K562 (cell line): ENCODE results near the gene ADGRF5. TPM values are rescaled to one million over a fixed set of nuclear protein-coding genes. Genes with fewer than 3 reads are reported as not detected.

Experiments used
- ATAC-seq: fragments of 200-7000 bp; cut with Tn5 transposase; 3 replicates; pipeline ENCODE4 v1.9.1; 2020; ENCODE audit warnings: moderate library complexity
- BruUV-seq: library from RNA; stranded (reverse); fragments of 400-500 nt; replicated peaks from 2 replicates; lab custom pipeline; 2021; lab: Mats Ljungman, UMichigan
- CTCF ChIA-PET: fragments of 300-600 bp; formaldehyde crosslinking; extraction: SDS; loops from one replicate; lab custom pipeline; 2021; ENCODE audit warnings: low intra/inter-chr PET ratio; lab: Yijun Ruan, JAX
- POLR2A ChIA-PET: fragments of 300-600, 350-650 bp; sonication (Branson Sonifier 250); formaldehyde crosslinking; extraction: SDS; loops from one replicate; lab custom pipeline; 2021; ENCODE audit warnings: antibody characterized with exemption, inconsistent platforms; lab: Yijun Ruan, JAX
- DNase-seq, 4 experiments: peaks; one replicate each; pipeline versions ENCODE4 v3.0.0 to v3.0.0-alpha.2; 2011 to 2018; ENCODE audit warnings: low spot score in 3 of 4, mixed read lengths in 3 of 4; ENCODE audit errors: extremely low read depth in 1 of 4
- FAIRE-seq: peaks from 2 replicates; lab custom pipeline; 2011; peaks lifted over from hg19 to GRCh38; lab: Jason Lieb, UNC
- H2AFZ ChIP-seq: 2 replicates; pipeline ENCODE4 v1.6.0; 2011; ENCODE audit warnings: low read depth, low read length, control low read depth, inconsistent platforms
- H3K27ac ChIP-seq: fragments of 200-600 bp; 3 replicates; pipeline ENCODE4 v1.8.0; 2011; ENCODE audit warnings: low read depth, mild to moderate bottlenecking, control low read depth, inconsistent platforms, low read length, moderate library complexity, mixed read lengths; ENCODE audit errors: extremely low read depth
- H3K27me3 ChIP-seq, 2 experiments: fragments of 300-600 bp in 1 of 2; 2 replicates in 1 of 2; 3 replicates in 1 of 2; pipeline versions ENCODE4 v1.6.0 to v1.8.0; 2011; ENCODE audit warnings: inconsistent platforms in 2 of 2, low read length in 2 of 2, mild to moderate bottlenecking in 1 of 2, mixed read lengths in 1 of 2, moderate library complexity in 1 of 2; ENCODE audit not compliant: control insufficient read depth in 2 of 2, insufficient read depth in 2 of 2
- H3K36me3 ChIP-seq: fragments of 300-600 bp; 3 replicates; pipeline ENCODE4 v1.8.0; 2011; ENCODE audit warnings: mild to moderate bottlenecking, low read length, inconsistent platforms; ENCODE audit not compliant: control insufficient read depth, insufficient read depth
- H3K4me1 ChIP-seq, 2 experiments: fragments of 200-600 bp in 1 of 2; replicated peaks in 1 of 2; 2 replicates in 1 of 2; 3 replicates in 1 of 2; pipeline versions ENCODE4 v1.5.1 to v1.8.0; 2011; ENCODE audit warnings: inconsistent platforms in 2 of 2, low read length in 2 of 2, mild to moderate bottlenecking in 1 of 2, mixed read lengths in 1 of 2, moderate library complexity in 1 of 2; ENCODE audit not compliant: control insufficient read depth in 2 of 2, insufficient read depth in 2 of 2
- H3K4me2 ChIP-seq: 2 replicates; pipeline ENCODE4 v1.6.1; 2011; ENCODE audit warnings: low read length, control low read depth, inconsistent platforms, mixed read lengths; ENCODE audit not compliant: insufficient read depth
- H3K4me3 ChIP-seq: fragments of 200-600 bp; sonication (generic), shearing (Covaris generic); 2 replicates; pipeline ENCODE4 v1.5.1; 2016; ENCODE audit warnings: control low read depth, inconsistent platforms
- H3K79me2 ChIP-seq: fragments of 200-600 bp; 3 replicates; pipeline ENCODE4 v1.8.0; 2011; ENCODE audit warnings: low read length, inconsistent platforms; ENCODE audit not compliant: control insufficient read depth, insufficient read depth
- H3K9ac ChIP-seq, 2 experiments: 2 replicates each; pipeline versions ENCODE4 v1.6.0 to v1.6.1; 2011; ENCODE audit warnings: low read depth in 2 of 2, low read length in 2 of 2, control low read depth in 1 of 2, inconsistent platforms in 1 of 2, mild to moderate bottlenecking in 1 of 2, mixed read lengths in 1 of 2; ENCODE audit not compliant: insufficient read depth in 1 of 2
- H3K9me1 ChIP-seq: one replicate; pipeline ENCODE4 v1.6.0; 2011; ENCODE audit warnings: inconsistent platforms, mild to moderate bottlenecking, low read length, moderate library complexity; ENCODE audit not compliant: control insufficient read depth, insufficient read depth
- H3K9me3 ChIP-seq: replicated peaks from 2 replicates; pipeline ENCODE4 v1.5.1; 2011; ENCODE audit warnings: low read depth, low read length, inconsistent platforms; ENCODE audit not compliant: control insufficient read depth, insufficient read depth
- H4K20me1 ChIP-seq: replicated peaks from 2 replicates; pipeline ENCODE4 v1.6.1; 2011; ENCODE audit warnings: low read length, inconsistent platforms, mixed read lengths; ENCODE audit not compliant: control insufficient read depth, insufficient read depth
- ARID3A ChIP-seq: IDR thresholded peaks from 2 replicates; pipeline ENCODE4 v1.6.1; 2012; ENCODE audit warnings: low read depth, low read length, improper control_type of control experiment, borderline replicate concordance
- BRD9 ChIP-seq: fragments of 450-650 bp; IDR thresholded peaks from 2 replicates; pipeline ENCODE4 v1.6.1; 2018; ENCODE audit warnings: low read depth; ENCODE audit not compliant: partially characterized antibody
- CBX5 ChIP-seq: IDR thresholded peaks from 2 replicates; pipeline ENCODE4 v1.6.1; 2014; ENCODE audit warnings: low read depth, borderline replicate concordance
- CCNT2 ChIP-seq: IDR thresholded peaks from 2 replicates; pipeline ENCODE4 v1.6.1; 2011; ENCODE audit warnings: borderline replicate concordance, low read depth, mild to moderate bottlenecking, moderate library complexity, mixed read lengths, low read length; ENCODE audit not compliant: insufficient read length; ENCODE audit errors: extremely low read depth
- DIDO1 ChIP-seq: fragments of 450-650 bp; IDR thresholded peaks from 2 replicates; pipeline ENCODE4 v1.6.1; 2016; ENCODE audit warnings: low read depth, missing biosample characterization, missing genetic modification characterization
- HDAC3 ChIP-seq: fragments of 450-650 bp; IDR thresholded peaks from 2 replicates; pipeline ENCODE4 v1.6.1; 2018; ENCODE audit warnings: borderline replicate concordance, mild to moderate bottlenecking, moderate library complexity; ENCODE audit not compliant: partially characterized antibody
- KDM2B ChIP-seq: fragments of 250-450 bp; sonication (Bioruptor Pico); IDR thresholded peaks from 2 replicates; pipeline ENCODE4 v1.8.0; 2021; ENCODE audit warnings: mild to moderate bottlenecking, moderate library complexity
- MAZ ChIP-seq, 2 experiments: fragments of 450-650 bp in 1 of 2; sonication (generic) in 1 of 2; formaldehyde crosslinking; IDR thresholded peaks in 1 of 2; conservative IDR thresholded peaks in 1 of 2; 2 replicates each; pipeline versions ENCODE4 v1.4.0 to v1.5.0; 2020; ENCODE audit warnings: mild to moderate bottlenecking in 1 of 2, missing genetic modification reagents in 1 of 2
- MCM3 ChIP-seq: fragments of 450-650 bp; IDR thresholded peaks from 2 replicates; pipeline ENCODE4 v1.6.1; 2016
- POLR3G ChIP-seq: IDR thresholded peaks from 2 replicates; pipeline ENCODE4 v1.6.1; 2011; ENCODE audit not compliant: insufficient read length, insufficient replicate concordance; ENCODE audit errors: extremely low read depth
- RFX5 ChIP-seq: IDR thresholded peaks from 2 replicates; pipeline ENCODE4 v1.6.1; 2011; ENCODE audit warnings: low read depth, mild to moderate bottlenecking, improper control_type of control experiment, low read length
- RHOXF2B ChIP-seq: fragments of 250-450 bp; sonication (Bioruptor Pico); conservative IDR thresholded peaks from 2 replicates; pipeline ENCODE4 v1.5.1; 2021
- TOE1 ChIP-seq, 2 experiments: fragments of 450-650 bp in 1 of 2; sonication (generic) in 1 of 2; formaldehyde crosslinking in 1 of 2; IDR thresholded peaks; 2 replicates each; pipeline versions ENCODE4 v1.7.1 to v1.8.0; 2016 to 2022; ENCODE audit warnings: borderline replicate concordance in 2 of 2, mild to moderate bottlenecking in 2 of 2, antibody characterized with exemption in 1 of 2, inconsistent platforms in 1 of 2, low read depth in 1 of 2, missing genetic modification reagents in 1 of 2, moderate library complexity in 1 of 2
- ZNF146 ChIP-seq: IDR thresholded peaks from one replicate; pipeline ENCODE4 v1.6.1; 2018; ENCODE audit warnings: missing compliant biosample characterization; ENCODE audit not compliant: unreplicated experiment
- ZNF778 ChIP-seq: fragments of 450-650 bp; formaldehyde crosslinking; IDR thresholded peaks from 2 replicates; pipeline ENCODE4 v1.4.0; 2020; ENCODE audit warnings: mild to moderate bottlenecking, moderate library complexity
- WGBS: fragments of 100-300 bp; shearing (Covaris generic); methylation state at CpG from one replicate; pipeline ENCODE4 v1.1.6; 2016; ENCODE audit warnings: low coverage, mixed read lengths; ENCODE audit not compliant: insufficient coverage; ENCODE audit errors: missing lambda C conversion rate; 5-methylcytosine and 5-hydroxymethylcytosine counted together
- in situ Hi-C: fragments of 300-500 bp; cut with MboI; formaldehyde crosslinking; loops from 4 replicates; pipeline ENCODE4 v1.15.0; 2018; ENCODE audit warnings: inconsistent platforms, mixed read lengths
- intact Hi-C: fragments of 100-400 bp; cut with micrococcal nuclease; formaldehyde crosslinking; loops from 2 replicates; pipeline ENCODE4 v1.14.2; 2022
- polyA plus RNA-seq, 8 experiments: library from polyadenylated mRNA; depleted of rRNA in 4 of 8; stranded (reverse) in 5 of 8; unstranded in 3 of 8; fragments of >200 nt; fragmentation: Nextera tagmentation in 2 of 8; fragmentation: Illumina TruSeq in 1 of 8; extraction: Ambion mirVana in 2 of 8; extraction: Trizol in 1 of 8; gene quantifications; 2 replicates each; pipeline versions ENCODE4 v1.2.1 to v1.2.3, GENCODE V29; 2011 to 2014; ENCODE audit warnings: inconsistent platforms in 1 of 8, missing spikeins in 1 of 8
- total RNA-seq, 7 experiments: library from RNA; depleted of rRNA in 6 of 7; stranded (reverse); fragments of >200 nt in 6 of 7; fragmentation: Illumina TruSeq in 2 of 7; extraction: Trizol in 2 of 7; gene quantifications; 2 replicates each; pipeline versions ENCODE4 v1.2.1 to v1.2.3, GENCODE V29; 2011 to 2021; ENCODE audit warnings: low replicate concordance in 1 of 7
- TF ChIP-seq, protein P1 (sequence below), 2 experiments: fragments of 450-650 bp; conservative IDR thresholded peaks; 2 replicates each; pipeline ENCODE4 v1.6.1; 2017; ENCODE audit warnings: mild to moderate bottlenecking in 2 of 2, moderate library complexity in 2 of 2
- TF ChIP-seq, protein P2 (sequence below): fragments of 250-450 bp; sonication (Bioruptor Pico); IDR thresholded peaks from 2 replicates; pipeline ENCODE4 v1.8.0; 2021; ENCODE audit warnings: mild to moderate bottlenecking, moderate library complexity

The ADGRF5 gene
- total and polyA plus RNA-seq, 9 of the 15 experiments (the other 6 are each of a cell fraction or from before 2014, with no cell fraction given), result 0.07 TPM; not detected in 8

DNA sequence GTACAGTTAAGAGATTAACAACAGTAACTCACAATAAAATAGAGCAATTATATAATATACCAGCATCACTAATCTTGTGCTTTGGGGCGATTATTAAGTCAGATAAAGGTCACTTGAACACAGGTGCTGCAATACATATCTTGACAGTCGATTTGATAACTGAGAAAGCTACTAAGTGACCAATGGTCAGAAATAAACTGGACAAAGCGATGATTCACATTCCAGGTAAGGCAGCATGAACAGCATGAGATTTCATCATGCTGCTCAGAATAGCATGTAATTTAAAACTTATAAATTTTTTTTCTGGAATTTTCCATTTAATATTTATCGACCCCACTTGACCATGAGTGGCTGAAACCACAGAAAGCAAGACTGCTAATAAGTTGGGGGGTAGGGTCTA is 15.9 kb upstream of the ADGRF5 start (continued):
- TF ChIP-seq CCNT2, result no peak

DNA sequence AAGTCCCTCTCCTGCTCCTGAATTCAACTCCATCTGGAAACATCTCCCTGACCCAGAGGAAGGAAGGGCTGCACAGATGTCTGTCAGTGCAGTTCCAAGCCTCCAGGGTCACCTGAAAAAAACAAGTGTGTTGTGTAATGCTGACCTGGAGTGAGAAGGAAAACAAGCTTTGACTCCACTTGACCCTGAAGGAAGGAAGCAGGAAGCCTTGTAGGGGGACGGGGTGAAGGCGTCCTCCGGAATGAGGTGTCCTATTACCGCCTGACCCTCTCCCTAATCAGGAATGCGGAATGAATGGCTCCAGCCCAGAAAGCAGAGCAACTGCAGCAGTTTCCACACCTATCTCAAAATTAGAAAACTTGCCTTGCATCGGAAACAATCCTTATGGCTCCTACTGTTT is 13.9 kb upstream of the ADGRF5 start:
- 0% methylated on average over 6 of the region's 6 CpGs for WGBS
- Histone ChIP-seq H3K4me1 (no peaks in the 10 kb centered on the region), H3K4me3 (no peak overlapping the region), H3K9me1 (no peaks in the 10 kb centered on the region), H3K4me2 (no peak overlapping the region), H3K9me3 (no peaks in the 10 kb centered on the region), H3K79me2 (no peaks in the 10 kb centered on the region), H4K20me1 (no peaks in the 10 kb centered on the region), H3K27ac (no peak overlapping the region), H3K9ac (no peak overlapping the region), H3K36me3 (no peaks in the 10 kb centered on the region), H2AFZ (no peak overlapping the region), H3K27me3 (peaks cover 0 to 18% of the 10 kb centered on the region in 2 experiments; a peak in 3 of 5 replicates)
- intact Hi-C loops, result no loop called here
- BruUV-seq, result no TSS peak
- ChIA-PET POLR2A (interaction anchor here (0.6 kb wide), 1 partner anchor 19 kb away, joined by 4 read pairs; no protein-coding TSS in a partner anchor), CTCF (no interaction called here)
- DNase-seq, result no peak
- in situ Hi-C loops, result no loop called here
- no peak for ATAC-seq
- no peak for FAIRE-seq
- TF ChIP-seq ZNF778 (CRISPR knock-in tag) (no peak), KDM2B (no peak), ZNF146 (CRISPR knock-in tag) (no peak), POLR3G (no peak), DIDO1 (tag) (no peak), MCM3 (no peak), ARID3A (no peak), RFX5 (no peak), MAZ (CRISPR knock-in tag; conservative IDR thresholded peaks at IDR 0.05 in 1 of 2, IDR thresholded peaks at IDR 0.05 in 1 of 2) (no peak), TOE1 (IDR thresholded peaks at IDR 0.05; ENCODE audit: borderline replicate concordance) (no peak), TOE1 (CRISPR knock-in tag; IDR thresholded peaks at IDR 0.05; ENCODE audit: borderline replicate concordance, low read depth) (no peak), HDAC3 (no peak), CBX5 (no peak), BRD9 (no peak), RHOXF2B (CRISPR knock-in tag) (no peak)
- TF ChIP-seq, protein P1, sequence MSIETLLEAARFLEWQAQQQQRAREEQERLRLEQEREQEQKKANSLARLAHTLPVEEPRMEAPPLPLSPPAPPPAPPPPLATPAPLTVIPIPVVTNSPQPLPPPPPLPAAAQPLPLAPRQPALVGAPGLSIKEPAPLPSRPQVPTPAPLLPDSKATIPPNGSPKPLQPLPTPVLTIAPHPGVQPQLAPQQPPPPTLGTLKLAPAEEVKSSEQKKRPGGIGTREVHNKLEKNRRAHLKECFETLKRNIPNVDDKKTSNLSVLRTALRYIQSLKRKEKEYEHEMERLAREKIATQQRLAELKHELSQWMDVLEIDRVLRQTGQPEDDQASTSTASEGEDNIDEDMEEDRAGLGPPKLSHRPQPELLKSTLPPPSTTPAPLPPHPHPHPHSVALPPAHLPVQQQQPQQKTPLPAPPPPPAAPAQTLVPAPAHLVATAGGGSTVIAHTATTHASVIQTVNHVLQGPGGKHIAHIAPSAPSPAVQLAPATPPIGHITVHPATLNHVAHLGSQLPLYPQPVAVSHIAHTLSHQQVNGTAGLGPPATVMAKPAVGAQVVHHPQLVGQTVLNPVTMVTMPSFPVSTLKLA (conservative IDR thresholded peaks at IDR 0.05), result no peak
- TF ChIP-seq, protein P2, sequence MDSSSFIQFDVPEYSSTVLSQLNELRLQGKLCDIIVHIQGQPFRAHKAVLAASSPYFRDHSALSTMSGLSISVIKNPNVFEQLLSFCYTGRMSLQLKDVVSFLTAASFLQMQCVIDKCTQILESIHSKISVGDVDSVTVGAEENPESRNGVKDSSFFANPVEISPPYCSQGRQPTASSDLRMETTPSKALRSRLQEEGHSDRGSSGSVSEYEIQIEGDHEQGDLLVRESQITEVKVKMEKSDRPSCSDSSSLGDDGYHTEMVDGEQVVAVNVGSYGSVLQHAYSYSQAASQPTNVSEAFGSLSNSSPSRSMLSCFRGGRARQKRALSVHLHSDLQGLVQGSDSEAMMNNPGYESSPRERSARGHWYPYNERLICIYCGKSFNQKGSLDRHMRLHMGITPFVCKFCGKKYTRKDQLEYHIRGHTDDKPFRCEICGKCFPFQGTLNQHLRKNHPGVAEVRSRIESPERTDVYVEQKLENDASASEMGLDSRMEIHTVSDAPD (CRISPR knock-in tag), result no peak
